Measurements from ENCODE around the gene LRBA.

The LRBA gene

GRCh38 chr4:150641612-150642011 is 373.5 kb downstream of the LRBA start:
- DNase-seq = no peak

DNA sequence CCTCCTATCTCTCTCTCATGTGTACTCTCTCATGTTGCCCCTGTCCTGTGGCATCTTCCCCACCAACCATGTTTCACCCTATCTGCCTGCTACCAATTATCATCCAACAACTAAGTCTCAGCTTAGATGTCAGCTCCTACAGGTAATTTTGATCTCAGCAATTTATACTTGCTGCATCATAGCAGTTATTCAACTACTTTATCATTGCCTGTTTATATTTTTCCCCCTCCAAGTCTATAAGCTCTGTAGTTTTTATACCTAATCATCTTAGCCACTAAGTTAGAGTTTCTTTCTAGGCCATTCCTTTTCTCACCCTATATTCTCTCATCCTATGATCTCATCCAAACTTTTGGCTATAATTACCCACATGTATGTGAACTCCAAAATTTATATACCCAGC is 382.4 kb downstream of the LRBA start:
- no peak for DNase-seq

- no peak for DNase-seq
Measured at GRCh38 chr4:150628073-150628472, 387.0 kb downstream of the LRBA start.

- DNase-seq = no peak
Measured at GRCh38 chr4:150625033-150625432, 390.1 kb downstream of the LRBA start.

- DNase-seq = no peak
Measured at GRCh38 chr4:150624055-150624454, 391.0 kb downstream of the LRBA start.

GRCh38 chr4:150619042-150619441 is 396.0 kb downstream of the LRBA start:
- DNase-seq = no peak

DNA sequence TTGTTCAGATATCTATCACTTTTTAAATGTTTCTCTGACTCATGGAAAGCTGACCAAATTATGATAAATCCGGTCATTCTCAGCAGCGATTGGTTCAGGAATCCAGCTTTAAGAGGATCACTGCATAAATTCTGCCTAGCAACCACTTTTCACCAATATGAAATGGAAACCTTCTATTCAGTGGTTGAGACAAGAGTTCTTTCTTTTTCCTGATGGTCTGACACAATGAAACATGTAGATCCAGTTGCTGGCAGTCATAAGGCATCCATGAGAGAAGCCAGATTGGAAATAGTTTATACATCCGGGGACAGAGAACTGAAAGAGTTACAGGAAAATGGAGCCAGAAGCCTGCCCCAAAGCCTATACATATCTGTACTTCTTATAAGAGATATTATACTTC is 406.0 kb downstream of the LRBA start:
- no peak for DNase-seq

- DNase-seq = no peak
Measured at GRCh38 chr4:150600812-150601445, 414.2 kb downstream of the LRBA start.

GRCh38 chr4:150599547-150599946 is 415.5 kb downstream of the LRBA start:
- DNase-seq = no peak

GRCh38 chr4:150598909-150599308 is 416.2 kb downstream of the LRBA start:
- DNase-seq = no peak

DNA sequence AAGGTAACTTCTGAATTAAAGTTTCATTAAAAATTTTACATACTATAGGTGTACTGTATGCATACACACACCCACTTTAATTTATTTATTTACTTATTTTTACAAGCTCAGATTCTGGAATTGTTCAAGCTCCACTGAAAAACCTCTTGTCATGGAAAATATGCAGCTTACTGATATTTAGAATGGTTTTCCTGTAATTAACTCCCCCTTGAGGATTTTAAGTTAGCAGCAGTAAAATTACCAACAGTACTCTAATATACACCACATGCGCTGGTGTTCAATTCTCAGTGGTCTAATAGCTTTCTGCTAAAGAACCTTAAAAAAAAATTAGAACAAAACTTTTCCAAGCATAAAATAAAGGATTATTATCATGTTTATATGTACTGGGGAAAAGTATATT is 421.1 kb downstream of the LRBA start:
- no peak for DNase-seq

- no peak for DNase-seq
Measured at GRCh38 chr4:150591904-150592303, 423.2 kb downstream of the LRBA start.

DNA sequence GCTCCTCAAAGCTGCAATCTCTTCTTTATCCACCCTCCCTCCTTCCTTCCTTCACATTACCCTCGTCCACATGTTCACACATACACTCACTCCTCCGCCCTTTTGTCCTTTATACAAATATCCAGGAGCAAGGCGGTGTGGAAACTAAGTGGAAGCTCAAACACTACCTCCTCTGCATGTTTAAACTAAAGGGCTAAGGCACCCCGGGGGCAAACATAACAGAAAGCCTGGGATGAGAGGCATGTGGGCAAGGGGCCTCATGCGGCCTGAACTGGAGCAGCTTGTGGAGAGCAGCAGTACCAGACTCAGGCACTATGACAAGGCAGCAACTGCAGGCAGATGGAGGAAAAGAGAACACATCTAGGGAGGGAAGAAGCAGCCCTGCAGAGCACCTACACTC is 423.7 kb downstream of the LRBA start:
- no peak for DNase-seq

GRCh38 chr4:150590631-150591030 is 424.5 kb downstream of the LRBA start:
- DNase-seq = no peak

- DNase-seq = no peak
Measured at GRCh38 chr4:150589157-150589556, 425.9 kb downstream of the LRBA start.

- DNase-seq = no peak
Measured at GRCh38 chr4:150588316-150588715, 426.8 kb downstream of the LRBA start.

GRCh38 chr4:150586162-150586810 is 428.8 kb downstream of the LRBA start:
- DNase-seq = no peak

- no peak for DNase-seq
Measured at GRCh38 chr4:150585611-150586010, 429.5 kb downstream of the LRBA start.

GRCh38 chr4:150584111-150584915 is 430.8 kb downstream of the LRBA start:
- no peak for DNase-seq

- no peak for DNase-seq
Measured at GRCh38 chr4:150583287-150584110, 431.6 kb downstream of the LRBA start.

GRCh38 chr4:150582873-150583286 is 432.2 kb downstream of the LRBA start:
- DNase-seq = no peak

GRCh38 chr4:150582146-150582872 is 432.8 kb downstream of the LRBA start, which contains the start of gene MAB21L2:
Gene MAB21L2, plus strand, starts transcription at chr4:150582151. Its CDS starts 879 bp downstream, at chr4:150583030.
- no peak for DNase-seq

All from cerebellar nuclear complex (tissue), 1 donor.